GM12892 (cell line): ENCODE data around the gene ZMIZ2.
"Not testable (repeated sequence)": the region's sequence is repeated elsewhere in the genome, so short reads cannot be mapped to it uniquely, and the experiment has no call there.

Experiments
- DNase-seq: peaks from one replicate; pipeline ENCODE4 v3.0.0; 2011; ENCODE audit not compliant: insufficient read length
- FAIRE-seq: peaks from 2 replicates; lab custom pipeline; 2011; peaks lifted over from hg19 to GRCh38; lab: Jason Lieb, UNC
- POLR2A ChIP-seq: IDR thresholded peaks from 2 replicates; pipeline ENCODE4 v1.6.1; 2011; ENCODE audit warnings: low read depth, low read length, control low read depth
- POLR2AphosphoS5 ChIP-seq: IDR thresholded peaks from 2 replicates; pipeline ENCODE4 v1.6.1; 2011; ENCODE audit warnings: low read depth, low read length, control low read depth
- TAF1 ChIP-seq: IDR thresholded peaks from 2 replicates; pipeline ENCODE4 v1.6.1; 2011; ENCODE audit warnings: low read depth, mild to moderate bottlenecking, control low read depth, low read length, borderline replicate concordance

The ZMIZ2 gene

DNA sequence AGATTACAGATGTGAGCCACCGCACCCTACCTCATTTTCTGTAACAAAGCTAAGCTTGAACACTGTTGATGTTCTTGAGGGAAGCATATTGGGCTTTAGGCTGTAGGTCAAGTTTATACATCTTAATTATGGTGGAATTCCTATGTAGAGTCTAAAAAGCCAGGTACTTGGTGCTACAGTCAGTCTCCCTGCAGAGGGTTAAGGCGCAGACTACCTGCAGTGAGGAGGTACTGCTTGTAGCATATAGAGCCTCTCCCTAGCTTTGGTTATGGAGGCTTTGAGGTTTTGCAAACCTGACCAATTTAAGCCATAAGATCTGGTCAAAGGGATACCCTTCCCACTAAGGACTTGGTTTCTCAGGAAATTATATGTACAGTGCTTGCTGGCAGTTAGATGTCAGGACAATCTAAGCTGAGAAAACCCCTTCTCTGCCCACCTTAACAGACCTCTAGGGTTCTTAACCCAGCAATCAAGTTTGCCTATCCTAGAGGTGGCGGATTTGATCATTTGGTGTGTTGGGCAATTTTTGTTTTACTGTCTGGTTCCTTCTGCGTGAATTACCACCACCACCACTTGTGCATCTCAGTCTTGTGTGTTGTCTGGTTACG is 53.9 kb downstream of the ZMIZ2 start:
- no peak for FAIRE-seq
- DNase-seq, result no peak
- TF ChIP-seq POLR2AphosphoS5 (peak; percentile 35; the same call in 1 of the 2 replicates), POLR2A (peak; percentile 42; the same call in 1 of the 2 replicates), TAF1 (no peak)

DNA sequence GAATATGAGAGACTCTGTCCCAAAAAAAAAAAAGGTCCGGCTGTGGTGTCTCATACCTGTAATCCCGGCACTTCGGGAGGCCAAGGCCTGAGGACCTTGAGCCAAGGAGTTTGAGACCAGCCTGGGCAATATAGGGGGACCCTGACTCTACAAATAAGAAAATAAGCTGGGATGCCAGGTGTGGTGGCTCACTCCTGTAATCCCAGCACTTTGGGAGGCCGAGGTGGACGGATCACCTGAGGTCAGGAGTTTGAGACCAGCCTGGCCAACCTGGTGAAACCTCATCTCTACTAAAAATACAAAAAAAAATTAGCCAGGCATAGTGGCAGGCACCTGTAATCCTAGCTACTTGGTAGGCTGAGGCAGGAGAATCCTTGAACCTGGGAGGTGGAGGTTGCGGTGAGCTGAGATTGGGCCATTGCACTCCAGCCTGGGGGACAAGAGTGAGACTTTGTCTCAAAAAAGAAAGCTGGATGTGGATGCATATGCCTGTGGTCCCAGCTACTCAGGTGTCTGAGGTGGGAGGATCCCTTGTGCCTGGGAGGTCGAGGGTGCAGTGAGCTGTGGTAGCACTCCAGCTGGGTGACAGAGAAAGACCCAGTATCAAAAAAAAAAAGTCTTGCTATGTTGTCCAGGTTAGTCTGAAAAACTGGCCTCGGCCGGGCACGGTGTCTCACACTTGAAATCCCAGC is 55.3 kb downstream of the ZMIZ2 start:
- DNase-seq, FAIRE-seq: not testable (repeated sequence)
- TF ChIP-seq POLR2A (peak; percentile 17; the same call in 1 of the 2 replicates), POLR2AphosphoS5 (peak; percentile 68)

DNA sequence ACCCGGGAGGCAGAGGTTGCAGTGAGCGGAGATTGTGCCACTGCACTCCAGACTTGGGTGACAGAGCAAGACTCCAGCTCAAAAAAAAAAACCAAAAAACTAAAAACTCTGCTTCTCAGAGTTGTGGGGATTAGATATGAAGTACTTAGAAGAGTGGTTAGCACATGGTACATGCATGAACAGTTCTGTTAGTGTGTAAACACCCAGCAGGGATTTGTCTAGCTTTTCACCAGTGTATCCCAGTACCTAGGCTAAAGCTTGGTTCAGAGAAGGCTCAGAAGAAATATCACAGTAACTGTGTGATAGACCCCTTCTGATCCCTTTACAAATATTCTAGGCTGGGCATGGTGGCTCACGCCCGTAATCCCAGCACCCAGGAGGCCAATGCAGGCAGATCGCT is 57.3 kb downstream of the ZMIZ2 start:
- TF ChIP-seq POLR2AphosphoS5 (no peak), POLR2A (no peak), TAF1 (no peak)
- DNase-seq (no peak), FAIRE-seq (no peak)

DNA sequence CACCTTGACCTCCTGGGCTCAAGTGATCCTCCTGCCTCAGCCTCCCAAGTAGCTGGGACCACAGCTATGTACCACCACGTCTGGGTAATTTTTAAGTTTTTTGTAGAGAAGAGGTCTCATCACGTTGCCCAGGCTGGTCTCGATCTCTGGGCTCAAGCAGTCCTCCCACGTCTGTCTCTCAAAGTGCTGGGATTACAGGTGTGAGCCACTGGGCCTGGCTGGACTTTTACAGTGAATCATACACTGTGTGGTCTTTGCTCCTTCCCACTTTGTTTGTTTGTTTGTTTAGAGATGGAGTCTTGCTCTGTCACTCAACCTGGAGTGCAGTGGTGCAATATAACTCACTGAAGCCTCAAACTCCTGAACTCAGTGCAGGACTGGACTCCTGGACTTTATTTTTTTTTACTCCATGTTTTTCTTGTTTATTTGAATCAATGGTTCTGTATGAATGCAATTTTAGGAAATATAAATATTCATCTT is 60.3 kb downstream of the ZMIZ2 start:
- DNase-seq (no peak), FAIRE-seq (no peak)
- TF ChIP-seq POLR2A, result no peak
- TF ChIP-seq POLR2AphosphoS5, result no peak
- no peak for TF ChIP-seq TAF1

DNA sequence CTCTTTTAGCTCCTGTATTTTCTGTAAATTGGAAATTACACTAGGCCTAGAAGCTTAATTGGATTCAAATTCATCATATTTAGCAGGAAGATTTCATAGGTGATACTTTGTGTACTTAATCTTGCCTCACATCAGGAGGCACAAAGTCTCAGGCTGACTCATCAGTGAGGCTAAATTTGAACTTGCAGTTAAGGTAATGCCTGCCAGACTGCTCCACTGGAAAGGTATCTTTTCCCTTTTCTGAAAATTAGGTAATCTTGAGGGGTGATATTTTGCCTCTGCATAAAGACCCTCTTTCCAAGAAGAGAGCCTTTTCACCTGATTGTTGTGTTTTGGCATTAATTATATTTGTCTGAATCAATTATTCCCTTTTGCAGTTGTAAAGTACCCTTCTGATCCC is 62.4 kb downstream of the ZMIZ2 start:
- FAIRE-seq (no peak), DNase-seq (no peak)
- TF ChIP-seq TAF1, result no peak
- no peak for TF ChIP-seq POLR2AphosphoS5
- TF ChIP-seq POLR2A, result no peak

DNA sequence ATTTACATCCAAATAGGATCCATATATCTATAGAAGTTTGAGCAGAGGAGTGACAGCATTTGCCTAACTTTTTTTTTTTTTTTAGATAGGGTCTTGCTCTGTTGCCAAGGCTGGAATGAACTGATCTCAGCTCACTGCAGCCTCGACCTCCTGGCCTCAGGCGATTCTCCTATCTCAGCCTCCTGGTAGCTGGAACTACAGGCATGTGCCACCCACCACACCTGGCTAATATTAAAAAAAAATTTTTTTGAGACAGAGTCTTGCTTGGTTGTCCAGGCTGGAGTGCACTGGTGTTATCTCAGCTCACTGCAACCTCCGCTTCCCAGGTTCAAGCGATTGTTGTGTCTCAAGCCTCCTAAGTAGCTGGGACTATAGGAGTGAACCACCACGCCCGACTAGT is 62.9 kb downstream of the ZMIZ2 start:
- FAIRE-seq, result no peak
- no peak for DNase-seq
- no peak for TF ChIP-seq POLR2AphosphoS5
- TF ChIP-seq POLR2A, result no peak
- no peak for TF ChIP-seq TAF1

DNA sequence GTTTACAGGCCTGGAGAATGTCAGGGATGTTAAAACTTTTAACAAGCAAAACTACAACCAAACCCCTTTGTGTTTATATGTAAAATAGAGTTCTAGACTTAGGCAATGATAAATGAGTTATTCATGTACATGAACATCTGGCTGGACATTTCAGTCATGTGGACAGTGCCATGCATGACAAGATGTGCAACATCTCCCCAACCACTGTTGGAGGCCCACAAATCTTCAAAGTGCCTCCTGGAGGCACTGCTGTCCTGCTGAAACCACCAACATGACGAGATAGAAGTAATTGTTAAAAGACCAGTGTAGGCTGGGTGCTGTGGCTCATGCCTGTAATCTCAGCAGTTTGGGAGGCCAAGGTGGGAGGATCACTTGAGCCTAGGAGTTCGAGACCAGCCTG is 66.3 kb downstream of the ZMIZ2 start:
- TF ChIP-seq POLR2AphosphoS5, result no peak
- TF ChIP-seq POLR2A, result no peak
- TF ChIP-seq TAF1, result no peak
- FAIRE-seq (no peak), DNase-seq (no peak)

DNA sequence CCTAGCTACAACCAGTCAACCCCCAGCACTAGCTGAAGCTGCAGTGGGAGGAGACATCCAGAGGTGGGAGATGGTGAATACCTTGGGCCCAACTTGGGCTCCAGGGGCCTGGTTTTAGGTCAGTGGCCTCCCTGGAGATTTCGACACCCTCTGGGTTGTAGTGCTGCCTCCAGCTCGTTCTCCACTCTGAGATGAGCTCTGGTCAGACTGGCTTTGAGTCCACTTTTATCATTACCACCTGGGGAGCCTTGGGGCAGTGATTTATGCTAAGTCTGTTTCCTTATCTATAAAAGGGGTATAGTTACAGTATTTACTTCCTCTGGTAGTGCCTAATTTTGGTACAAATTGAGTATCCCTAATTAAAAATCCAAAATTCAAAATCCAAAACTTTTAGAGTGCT is 70.6 kb downstream of the ZMIZ2 start:
- TF ChIP-seq POLR2A (no peak), TAF1 (no peak), POLR2AphosphoS5 (no peak)
- no peak for DNase-seq
- no peak for FAIRE-seq
